Suppressor macrophage treated with lipopolysaccharide for 4 hours (primary cell): ENCODE results near the gene CCDC92B.
A peak's percentile ranks its signal among the peaks of the same experiment; 100 is the strongest.

Source experiments
- DNase-seq: peaks from one replicate; pipeline ENCODE4 v3.0.0-alpha.2; 2020

The CCDC92B gene

GRCh38 chr17:2777242-2777867 is 27.9 kb upstream of the CCDC92B start:
- no peak for DNase-seq

GRCh38 chr17:2776589-2777241 is 27.3 kb upstream of the CCDC92B start:
- peak; percentile 15 for DNase-seq

- no peak for DNase-seq
These were observed 25.8 kb upstream of the CCDC92B start for GRCh38 chr17:2775206-2775605.

GRCh38 chr17:2770129-2770528 is 20.7 kb upstream of the CCDC92B start:
- DNase-seq, result no peak

GRCh38 chr17:2758870-2759269 is 9.4 kb upstream of the CCDC92B start:
- no peak for DNase-seq

- no peak for DNase-seq
These were observed 6.7 kb upstream of the CCDC92B start for GRCh38 chr17:2755891-2756724.

GRCh38 chr17:2751491-2751890 is 2.0 kb upstream of the CCDC92B start:
- no peak for DNase-seq

- no peak for DNase-seq
These were observed 1.3 kb upstream of the CCDC92B start for GRCh38 chr17:2750721-2751120.

GRCh38 chr17:2749784-2750181 is 331 bp upstream of the CCDC92B start:
- DNase-seq, result peak; percentile 88

- DNase-seq, result no peak
These were observed 4.0 kb downstream of the CCDC92B start for GRCh38 chr17:2745317-2746037.

GRCh38 chr17:2737693-2738092 is 11.8 kb downstream of the CCDC92B start:
- no peak for DNase-seq

GRCh38 chr17:2736956-2737355 is 12.5 kb downstream of the CCDC92B start:
- DNase-seq, result no peak

GRCh38 chr17:2735896-2736295 is 13.6 kb downstream of the CCDC92B start:
- DNase-seq, result no peak

- no peak for DNase-seq
These were observed 14.5 kb downstream of the CCDC92B start for GRCh38 chr17:2734939-2735338.

GRCh38 chr17:2731807-2732206 is 17.6 kb downstream of the CCDC92B start:
- no peak for DNase-seq

GRCh38 chr17:2730764-2731353 is 18.6 kb downstream of the CCDC92B start:
- no peak for DNase-seq

- peak; percentile 61 for DNase-seq
These were observed 24.7 kb downstream of the CCDC92B start for GRCh38 chr17:2724784-2725164.

GRCh38 chr17:2723997-2724783 is 25.3 kb downstream of the CCDC92B start:
- no peak for DNase-seq

- no peak for DNase-seq
These were observed 25.9 kb downstream of the CCDC92B start for GRCh38 chr17:2723505-2723996.

- DNase-seq, result no peak
These were observed 26.8 kb downstream of the CCDC92B start for GRCh38 chr17:2722611-2723010.

- no peak for DNase-seq
These were observed 27.8 kb downstream of the CCDC92B start for GRCh38 chr17:2721603-2722002.

- DNase-seq, result no peak
These were observed 29.6 kb downstream of the CCDC92B start for GRCh38 chr17:2719861-2720260.
